Measurements from ENCODE around the gene HMGN3.

HMGN3 gene

DNA sequence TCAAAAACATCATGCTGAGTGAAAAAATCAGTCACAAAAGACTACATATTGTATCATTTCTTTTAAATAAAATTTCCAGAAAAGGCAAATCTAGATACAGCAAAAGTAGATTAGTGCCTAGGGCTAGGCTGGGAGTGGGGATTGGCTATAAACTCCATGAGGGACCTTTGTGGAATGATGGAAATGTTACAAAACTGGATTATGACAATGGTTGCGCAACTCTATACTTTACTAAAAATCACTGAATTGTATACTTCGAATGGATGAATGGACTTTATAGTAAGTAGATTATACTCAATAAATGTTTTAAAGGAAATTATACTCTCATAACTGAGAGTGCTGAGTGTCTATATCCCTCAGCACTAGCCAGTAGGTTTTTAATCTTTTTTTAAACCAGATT is 4.3 kb downstream of the HMGN3 start:
- no peak for ATAC-seq
- TF ChIP-seq ISL1 (CRISPR knock-in tag; IDR thresholded peaks at IDR 0.05) (no peak), CSDC2 (CRISPR knock-in tag; IDR thresholded peaks at IDR 0.05) (no peak), ZFP30 (CRISPR knock-in tag; IDR thresholded peaks at IDR 0.05) (no peak), ZNF70 (CRISPR knock-in tag; IDR thresholded peaks at IDR 0.05) (no peak), TOX (CRISPR knock-in tag; IDR thresholded peaks at IDR 0.05; ENCODE audit: borderline replicate concordance) (no peak), ZNF565 (CRISPR knock-in tag; conservative IDR thresholded peaks at IDR 0.05; ENCODE audit: low read depth) (no peak), ZFP3 (CRISPR knock-in tag; IDR thresholded peaks at IDR 0.05) (no peak), ARNTL (CRISPR knock-in tag; IDR thresholded peaks at IDR 0.05; ENCODE audit: borderline replicate concordance, low read depth) (no peak), ZC3H10 (CRISPR knock-in tag; IDR thresholded peaks at IDR 0.05) (no peak), ZNF8 (CRISPR knock-in tag; IDR thresholded peaks at IDR 0.05) (no peak), GLIS3 (CRISPR knock-in tag; IDR thresholded peaks at IDR 0.05) (no peak), BACH2 (CRISPR knock-in tag; IDR thresholded peaks at IDR 0.05; ENCODE audit: borderline replicate concordance) (no peak)
- TF ChIP-seq, protein P1, sequence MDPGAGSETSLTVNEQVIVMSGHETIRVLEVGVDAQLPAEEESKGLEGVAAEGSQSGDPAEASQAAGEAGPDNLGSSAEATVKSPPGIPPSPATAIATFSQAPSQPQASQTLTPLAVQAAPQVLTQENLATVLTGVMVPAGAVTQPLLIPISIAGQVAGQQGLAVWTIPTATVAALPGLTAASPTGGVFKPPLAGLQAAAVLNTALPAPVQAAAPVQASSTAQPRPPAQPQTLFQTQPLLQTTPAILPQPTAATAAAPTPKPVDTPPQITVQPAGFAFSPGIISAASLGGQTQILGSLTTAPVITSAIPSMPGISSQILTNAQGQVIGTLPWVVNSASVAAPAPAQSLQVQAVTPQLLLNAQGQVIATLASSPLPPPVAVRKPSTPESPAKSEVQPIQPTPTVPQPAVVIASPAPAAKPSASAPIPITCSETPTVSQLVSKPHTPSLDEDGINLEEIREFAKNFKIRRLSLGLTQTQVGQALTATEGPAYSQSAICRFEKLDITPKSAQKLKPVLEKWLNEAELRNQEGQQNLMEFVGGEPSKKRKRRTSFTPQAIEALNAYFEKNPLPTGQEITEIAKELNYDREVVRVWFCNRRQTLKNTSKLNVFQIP (CRISPR knock-in tag; IDR thresholded peaks at IDR 0.05; ENCODE audit: borderline replicate concordance, low read depth), result no peak
- TF ChIP-seq, protein P2, sequence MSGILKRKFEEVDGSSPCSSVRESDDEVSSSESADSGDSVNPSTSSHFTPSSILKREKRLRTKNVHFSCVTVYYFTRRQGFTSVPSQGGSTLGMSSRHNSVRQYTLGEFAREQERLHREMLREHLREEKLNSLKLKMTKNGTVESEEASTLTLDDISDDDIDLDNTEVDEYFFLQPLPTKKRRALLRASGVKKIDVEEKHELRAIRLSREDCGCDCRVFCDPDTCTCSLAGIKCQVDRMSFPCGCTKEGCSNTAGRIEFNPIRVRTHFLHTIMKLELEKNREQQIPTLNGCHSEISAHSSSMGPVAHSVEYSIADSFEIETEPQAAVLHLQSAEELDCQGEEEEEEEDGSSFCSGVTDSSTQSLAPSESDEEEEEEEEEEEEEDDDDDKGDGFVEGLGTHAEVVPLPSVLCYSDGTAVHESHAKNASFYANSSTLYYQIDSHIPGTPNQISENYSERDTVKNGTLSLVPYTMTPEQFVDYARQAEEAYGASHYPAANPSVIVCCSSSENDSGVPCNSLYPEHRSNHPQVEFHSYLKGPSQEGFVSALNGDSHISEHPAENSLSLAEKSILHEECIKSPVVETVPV (CRISPR knock-in tag; IDR thresholded peaks at IDR 0.05), result no peak
- TF ChIP-seq, protein P3, sequence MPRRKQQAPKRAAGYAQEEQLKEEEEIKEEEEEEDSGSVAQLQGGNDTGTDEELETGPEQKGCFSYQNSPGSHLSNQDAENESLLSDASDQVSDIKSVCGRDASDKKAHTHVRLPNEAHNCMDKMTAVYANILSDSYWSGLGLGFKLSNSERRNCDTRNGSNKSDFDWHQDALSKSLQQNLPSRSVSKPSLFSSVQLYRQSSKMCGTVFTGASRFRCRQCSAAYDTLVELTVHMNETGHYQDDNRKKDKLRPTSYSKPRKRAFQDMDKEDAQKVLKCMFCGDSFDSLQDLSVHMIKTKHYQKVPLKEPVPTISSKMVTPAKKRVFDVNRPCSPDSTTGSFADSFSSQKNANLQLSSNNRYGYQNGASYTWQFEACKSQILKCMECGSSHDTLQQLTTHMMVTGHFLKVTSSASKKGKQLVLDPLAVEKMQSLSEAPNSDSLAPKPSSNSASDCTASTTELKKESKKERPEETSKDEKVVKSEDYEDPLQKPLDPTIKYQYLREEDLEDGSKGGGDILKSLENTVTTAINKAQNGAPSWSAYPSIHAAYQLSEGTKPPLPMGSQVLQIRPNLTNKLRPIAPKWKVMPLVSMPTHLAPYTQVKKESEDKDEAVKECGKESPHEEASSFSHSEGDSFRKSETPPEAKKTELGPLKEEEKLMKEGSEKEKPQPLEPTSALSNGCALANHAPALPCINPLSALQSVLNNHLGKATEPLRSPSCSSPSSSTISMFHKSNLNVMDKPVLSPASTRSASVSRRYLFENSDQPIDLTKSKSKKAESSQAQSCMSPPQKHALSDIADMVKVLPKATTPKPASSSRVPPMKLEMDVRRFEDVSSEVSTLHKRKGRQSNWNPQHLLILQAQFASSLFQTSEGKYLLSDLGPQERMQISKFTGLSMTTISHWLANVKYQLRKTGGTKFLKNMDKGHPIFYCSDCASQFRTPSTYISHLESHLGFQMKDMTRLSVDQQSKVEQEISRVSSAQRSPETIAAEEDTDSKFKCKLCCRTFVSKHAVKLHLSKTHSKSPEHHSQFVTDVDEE (CRISPR knock-in tag; IDR thresholded peaks at IDR 0.05), result no peak
- TF ChIP-seq, protein P4, sequence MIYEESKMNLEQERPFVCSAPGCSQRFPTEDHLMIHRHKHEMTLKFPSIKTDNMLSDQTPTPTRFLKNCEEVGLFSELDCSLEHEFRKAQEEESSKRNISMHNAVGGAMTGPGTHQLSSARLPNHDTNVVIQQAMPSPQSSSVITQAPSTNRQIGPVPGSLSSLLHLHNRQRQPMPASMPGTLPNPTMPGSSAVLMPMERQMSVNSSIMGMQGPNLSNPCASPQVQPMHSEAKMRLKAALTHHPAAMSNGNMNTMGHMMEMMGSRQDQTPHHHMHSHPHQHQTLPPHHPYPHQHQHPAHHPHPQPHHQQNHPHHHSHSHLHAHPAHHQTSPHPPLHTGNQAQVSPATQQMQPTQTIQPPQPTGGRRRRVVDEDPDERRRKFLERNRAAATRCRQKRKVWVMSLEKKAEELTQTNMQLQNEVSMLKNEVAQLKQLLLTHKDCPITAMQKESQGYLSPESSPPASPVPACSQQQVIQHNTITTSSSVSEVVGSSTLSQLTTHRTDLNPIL (CRISPR knock-in tag; IDR thresholded peaks at IDR 0.05; ENCODE audit: low read depth), result no peak

DNA sequence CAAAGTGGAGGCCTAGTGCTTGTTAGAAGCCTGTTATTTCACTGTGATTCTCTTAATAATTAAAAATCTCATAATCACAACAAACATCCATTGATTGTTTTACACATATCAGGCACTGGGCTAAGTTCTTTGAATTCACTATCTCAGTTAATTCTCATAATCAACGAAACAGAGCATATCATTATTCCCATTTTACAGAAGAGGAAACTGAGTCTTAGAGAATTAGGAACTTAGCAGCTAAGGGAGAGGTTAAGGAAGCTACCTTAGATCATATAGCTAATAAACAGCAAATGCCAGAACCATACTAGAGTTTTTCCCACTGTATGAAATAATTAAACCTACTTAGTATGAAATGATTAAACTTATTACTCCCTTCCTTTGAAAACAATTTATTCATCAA is 7.0 kb downstream of the HMGN3 start:
- no peak for ATAC-seq

More for the DNA sequence above, 7.0 kb downstream of the HMGN3 start:
- TF ChIP-seq ZNF565 (CRISPR knock-in tag; conservative IDR thresholded peaks at IDR 0.05; ENCODE audit: low read depth) (no peak), TOX (CRISPR knock-in tag; IDR thresholded peaks at IDR 0.05; ENCODE audit: borderline replicate concordance) (no peak), ZC3H10 (CRISPR knock-in tag; IDR thresholded peaks at IDR 0.05) (no peak), ZFP30 (CRISPR knock-in tag; IDR thresholded peaks at IDR 0.05) (no peak), PPARA (CRISPR knock-in tag; IDR thresholded peaks at IDR 0.05; ENCODE audit: borderline replicate concordance) (no peak), ZFP3 (CRISPR knock-in tag; IDR thresholded peaks at IDR 0.05) (no peak), GLIS3 (CRISPR knock-in tag; IDR thresholded peaks at IDR 0.05) (no peak), ZNF8 (CRISPR knock-in tag; IDR thresholded peaks at IDR 0.05) (no peak), TCF4 (CRISPR knock-in tag; IDR thresholded peaks at IDR 0.05; ENCODE audit: borderline replicate concordance) (no peak), RARB (CRISPR knock-in tag; IDR thresholded peaks at IDR 0.05) (no peak), ESRRG (CRISPR knock-in tag; IDR thresholded peaks at IDR 0.05) (no peak), ARNTL (CRISPR knock-in tag; IDR thresholded peaks at IDR 0.05; ENCODE audit: borderline replicate concordance, low read depth) (no peak)
- TF ChIP-seq, protein P1 (CRISPR knock-in tag; IDR thresholded peaks at IDR 0.05; ENCODE audit: borderline replicate concordance, low read depth), result no peak
- TF ChIP-seq, protein P3 (CRISPR knock-in tag; IDR thresholded peaks at IDR 0.05), result no peak

All from SK-N-SH treated with all-trans-retinoic acid at 6 μM for 48 hours (cell line).